Type B pancreatic cell (in vitro differentiated cells): ENCODE data around the gene CASZ1. TPM values are rescaled to one million over a fixed set of nuclear protein-coding genes. Genes with fewer than 3 reads are reported as not detected.
A peak's percentile ranks its signal among the peaks of the same experiment; 100 is the strongest.

Experiments used
- DNase-seq: peaks from one replicate; pipeline ENCODE4 v3.0.0; 2021; ENCODE audit warnings: mixed read lengths; ENCODE audit not compliant: unreplicated experiment; ENCODE audit errors: extremely low spot score
- H3K27ac Mint-ChIP-seq: 2 replicates; pipeline ENCODE4 v1.8.0; 2021; ENCODE audit warnings: mild to moderate bottlenecking, mixed read lengths
- H3K27me3 Mint-ChIP-seq: 2 replicates; pipeline ENCODE4 v1.8.0; 2021; ENCODE audit warnings: mixed read lengths
- H3K36me3 Mint-ChIP-seq: 2 replicates; pipeline ENCODE4 v1.8.0; 2021; ENCODE audit warnings: mixed read lengths
- H3K4me1 Mint-ChIP-seq: one replicate; pipeline ENCODE4 v1.8.0; 2021; ENCODE audit warnings: mixed read lengths; ENCODE audit not compliant: unreplicated experiment
- H3K4me3 Mint-ChIP-seq: 2 replicates; pipeline ENCODE4 v1.8.0; 2021; ENCODE audit warnings: mild to moderate bottlenecking, mixed read lengths
- H3K9me3 Mint-ChIP-seq: 2 replicates; pipeline ENCODE4 v1.8.0; 2021; ENCODE audit warnings: mixed read lengths
- total RNA-seq: library from RNA; stranded (reverse); gene quantifications from 2 replicates; pipeline ENCODE4 v1.2.1, GENCODE V29; 2021; ENCODE audit warnings: low replicate concordance
- TF ChIP-seq, protein P1 (sequence below): fragments of 200-600 bp; sonication (generic); conservative IDR thresholded peaks from 2 replicates; pipeline ENCODE4 v1.5.0; 2021; ENCODE audit warnings: antibody characterized with exemption, mild to moderate bottlenecking

Gene CASZ1
- total RNA-seq, 1 donor from 2014 or later, result 15.7 TPM

- peaks cover 61% of the 10 kb centered on the region for H3K4me1 Mint-ChIP-seq
Observed at GRCh38 chr1:10598389-10598702, 198.1 kb downstream of the CASZ1 start.

GRCh38 chr1:10597492-10598388 lies 198.7 kb downstream of the CASZ1 start:
- Mint-ChIP-seq H3K4me1 (peaks cover 67% of the 10 kb centered on the region), H3K9me3 (no peaks in the 10 kb centered on the region), H3K36me3 (peaks cover 4% of the 10 kb centered on the region), H3K4me3 (no peak overlapping the region), H3K27ac (peak overlapping the region; percentile 84), H3K27me3 (no peaks in the 10 kb centered on the region)
- no peak for DNase-seq
- TF ChIP-seq, protein P1, sequence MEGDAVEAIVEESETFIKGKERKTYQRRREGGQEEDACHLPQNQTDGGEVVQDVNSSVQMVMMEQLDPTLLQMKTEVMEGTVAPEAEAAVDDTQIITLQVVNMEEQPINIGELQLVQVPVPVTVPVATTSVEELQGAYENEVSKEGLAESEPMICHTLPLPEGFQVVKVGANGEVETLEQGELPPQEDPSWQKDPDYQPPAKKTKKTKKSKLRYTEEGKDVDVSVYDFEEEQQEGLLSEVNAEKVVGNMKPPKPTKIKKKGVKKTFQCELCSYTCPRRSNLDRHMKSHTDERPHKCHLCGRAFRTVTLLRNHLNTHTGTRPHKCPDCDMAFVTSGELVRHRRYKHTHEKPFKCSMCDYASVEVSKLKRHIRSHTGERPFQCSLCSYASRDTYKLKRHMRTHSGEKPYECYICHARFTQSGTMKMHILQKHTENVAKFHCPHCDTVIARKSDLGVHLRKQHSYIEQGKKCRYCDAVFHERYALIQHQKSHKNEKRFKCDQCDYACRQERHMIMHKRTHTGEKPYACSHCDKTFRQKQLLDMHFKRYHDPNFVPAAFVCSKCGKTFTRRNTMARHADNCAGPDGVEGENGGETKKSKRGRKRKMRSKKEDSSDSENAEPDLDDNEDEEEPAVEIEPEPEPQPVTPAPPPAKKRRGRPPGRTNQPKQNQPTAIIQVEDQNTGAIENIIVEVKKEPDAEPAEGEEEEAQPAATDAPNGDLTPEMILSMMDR, result no peak

More at GRCh38 chr1:10598389-10598702, 198.1 kb downstream of the CASZ1 start:
- no peak for DNase-seq
- H3K27me3 Mint-ChIP-seq, result peaks cover 3% of the 10 kb centered on the region
- H3K36me3 Mint-ChIP-seq, result peaks cover 7% of the 10 kb centered on the region
- H3K4me3 Mint-ChIP-seq, result no peak overlapping the region
- no peaks in the 10 kb centered on the region for H3K9me3 Mint-ChIP-seq
- H3K27ac Mint-ChIP-seq, result peak overlapping the region; percentile 84
- TF ChIP-seq, protein P1, result no peak

DNA sequence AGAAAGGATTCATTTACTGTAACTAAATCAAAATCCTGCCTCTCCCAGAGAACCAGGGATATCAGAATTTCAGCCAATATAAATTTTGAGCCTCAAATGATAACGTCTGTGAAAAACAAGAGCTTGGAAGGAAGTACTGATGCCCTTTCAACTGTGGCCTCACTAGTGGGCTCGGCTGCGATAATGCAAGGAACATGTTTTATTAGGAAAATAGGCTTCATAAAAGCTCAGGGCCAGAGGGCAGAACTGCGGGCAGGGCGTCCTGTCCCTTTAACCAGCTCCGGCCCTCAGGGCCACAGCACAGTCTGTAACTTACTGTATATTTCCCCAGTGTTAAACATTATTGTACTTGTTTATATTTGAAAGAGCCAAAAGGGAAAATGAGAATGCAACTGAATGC lies 199.7 kb downstream of the CASZ1 start:
- H3K9me3 Mint-ChIP-seq, result no peaks in the 10 kb centered on the region
- no peak overlapping the region for H3K4me3 Mint-ChIP-seq
- peaks cover 4% of the 10 kb centered on the region for H3K36me3 Mint-ChIP-seq
- TF ChIP-seq, protein P1, result no peak
- DNase-seq, result no peak
- no peaks in the 10 kb centered on the region for H3K27me3 Mint-ChIP-seq
- H3K27ac Mint-ChIP-seq, result peak overlapping the region; percentile 64
- H3K4me1 Mint-ChIP-seq, result peaks cover 66% of the 10 kb centered on the region

GRCh38 chr1:10594595-10595223 lies 201.7 kb downstream of the CASZ1 start:
- H3K4me3 Mint-ChIP-seq, result no peak overlapping the region
- H3K27me3 Mint-ChIP-seq, result no peaks in the 10 kb centered on the region
- DNase-seq, result no peak
- TF ChIP-seq, protein P1, result no peak
- no peaks in the 10 kb centered on the region for H3K9me3 Mint-ChIP-seq
- no peak overlapping the region for H3K27ac Mint-ChIP-seq
- H3K36me3 Mint-ChIP-seq, result peaks cover 4% of the 10 kb centered on the region
- peaks cover 58% of the 10 kb centered on the region for H3K4me1 Mint-ChIP-seq

GRCh38 chr1:10593750-10594149 lies 202.7 kb downstream of the CASZ1 start:
- H3K4me3 Mint-ChIP-seq, result no peak overlapping the region
- H3K27me3 Mint-ChIP-seq, result no peaks in the 10 kb centered on the region
- H3K27ac Mint-ChIP-seq, result no peak overlapping the region
- no peak for DNase-seq
- TF ChIP-seq, protein P1, result no peak
- peaks cover 3% of the 10 kb centered on the region for H3K36me3 Mint-ChIP-seq
- peaks cover 49% of the 10 kb centered on the region for H3K4me1 Mint-ChIP-seq
- no peaks in the 10 kb centered on the region for H3K9me3 Mint-ChIP-seq
